Measurements from ENCODE around the gene TBC1D17.

DNA sequence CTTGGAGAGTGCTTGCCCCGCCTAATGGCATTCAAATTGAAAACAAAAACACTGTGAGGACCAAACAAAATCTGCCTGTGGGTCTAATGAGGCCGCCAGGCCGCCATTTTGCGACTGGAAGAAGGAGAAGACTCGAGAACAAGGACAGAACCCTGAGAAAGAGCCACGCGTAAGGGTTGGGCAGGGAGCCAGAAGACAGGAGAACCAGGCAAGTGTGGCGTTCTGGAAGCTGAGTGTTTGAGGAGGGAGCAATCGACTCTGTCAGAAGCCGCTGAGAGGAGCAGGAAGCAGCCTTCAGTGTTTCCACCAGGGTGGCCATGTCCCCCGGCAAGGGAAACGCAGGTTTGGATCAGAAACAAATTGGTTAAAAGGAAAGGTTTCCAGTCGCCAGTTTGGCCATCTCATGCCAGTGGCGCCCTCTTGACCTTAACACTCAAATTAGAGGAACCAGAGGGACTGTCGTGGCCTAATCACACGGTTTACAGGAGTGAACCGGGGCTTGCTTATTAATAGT, 36.7 kb upstream of the TBC1D17 start:
- TF ChIP-seq, protein P1, sequence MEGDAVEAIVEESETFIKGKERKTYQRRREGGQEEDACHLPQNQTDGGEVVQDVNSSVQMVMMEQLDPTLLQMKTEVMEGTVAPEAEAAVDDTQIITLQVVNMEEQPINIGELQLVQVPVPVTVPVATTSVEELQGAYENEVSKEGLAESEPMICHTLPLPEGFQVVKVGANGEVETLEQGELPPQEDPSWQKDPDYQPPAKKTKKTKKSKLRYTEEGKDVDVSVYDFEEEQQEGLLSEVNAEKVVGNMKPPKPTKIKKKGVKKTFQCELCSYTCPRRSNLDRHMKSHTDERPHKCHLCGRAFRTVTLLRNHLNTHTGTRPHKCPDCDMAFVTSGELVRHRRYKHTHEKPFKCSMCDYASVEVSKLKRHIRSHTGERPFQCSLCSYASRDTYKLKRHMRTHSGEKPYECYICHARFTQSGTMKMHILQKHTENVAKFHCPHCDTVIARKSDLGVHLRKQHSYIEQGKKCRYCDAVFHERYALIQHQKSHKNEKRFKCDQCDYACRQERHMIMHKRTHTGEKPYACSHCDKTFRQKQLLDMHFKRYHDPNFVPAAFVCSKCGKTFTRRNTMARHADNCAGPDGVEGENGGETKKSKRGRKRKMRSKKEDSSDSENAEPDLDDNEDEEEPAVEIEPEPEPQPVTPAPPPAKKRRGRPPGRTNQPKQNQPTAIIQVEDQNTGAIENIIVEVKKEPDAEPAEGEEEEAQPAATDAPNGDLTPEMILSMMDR (IDR thresholded peaks at IDR 0.05 in 4 of 5, conservative IDR thresholded peaks at IDR 0.05 in 1 of 5) = no peak
- TF ChIP-seq POLR2A (IDR thresholded peaks at IDR 0.05) = no peak
